Adrenal gland (tissue), 12 donors: ENCODE measurements around the gene TNFRSF1B. TPM values are rescaled to one million over a fixed set of nuclear protein-coding genes. Genes with fewer than 3 reads are reported as not detected.

Experiments
- DNase-seq, 7 donors: peaks; one replicate each; pipeline ENCODE4 v3.0.0-alpha.2; 2019 to 2020
- H3K27ac ChIP-seq, 5 donors: fragments of 200-600 bp; sonication (generic) in 4 of 5; 1 replicate in 3 of 5; 2 replicates in 2 of 5; pipeline versions ENCODE4 v1.5.1 to v1.8.0; 2016 to 2020; ENCODE audit warnings: mild to moderate bottlenecking in 1 of 5
- H3K27me3 ChIP-seq: fragments of 200-600 bp; 2 replicates; pipeline ENCODE4 v1.8.0; 2021
- H3K36me3 ChIP-seq, 2 donors: fragments of 200-600 bp; replicated peaks in 1 of 2; 1 replicate in 1 of 2; 2 replicates in 1 of 2; pipeline versions ENCODE4 v1.5.1 to v1.8.0; 2018 to 2022
- H3K4me1 ChIP-seq, 2 donors: fragments of 200-600 bp; replicated peaks in 1 of 2; 1 replicate in 1 of 2; 2 replicates in 1 of 2; pipeline versions ENCODE4 v1.5.1 to v1.8.0; 2018 to 2021
- H3K4me3 ChIP-seq, 4 donors: fragments of 200-600 bp; sonication (generic) in 3 of 4; one replicate each; pipeline ENCODE4 v1.5.1; 2016 to 2018
- H3K9me3 ChIP-seq, 3 donors: fragments of 200-600 bp; sonication (generic) in 1 of 3; replicated peaks in 1 of 3; 1 replicate in 2 of 3; 2 replicates in 1 of 3; pipeline versions ENCODE4 v1.5.1 to v1.8.0; 2016 to 2021
- POLR2A ChIP-seq, 2 donors: fragments of 450-650 bp; IDR thresholded peaks; one replicate each; pipeline ENCODE4 v1.6.1; 2017; ENCODE audit warnings: antibody characterized with exemption in 2 of 2, mild to moderate bottlenecking in 2 of 2, moderate library complexity in 1 of 2
- WGBS, 4 donors: extraction: QIAGEN DNeasy Blood & Tissue Kit in 2 of 4; methylation state at CpG; one replicate each; pipeline versions ENCODE4 v1.1.5 to v1.1.7; 2013 to 2017; 5-methylcytosine and 5-hydroxymethylcytosine counted together
- intact Hi-C, 2 donors: fragments of 100-400 bp; cut with DNase I; formaldehyde crosslinking; loops; one replicate each; pipeline versions ENCODE4 v1.14.1 to v1.15.0; 2022 to 2023
- polyA plus RNA-seq, 3 donors: library from polyadenylated mRNA; stranded (reverse); fragments of 200-250 nt in 2 of 3; fragments of 350-450 nt in 1 of 3; fragmentation: Illumina TruSeq in 1 of 3; extraction: RNeasy Lipid Tissue Mini Kit (QIAGEN cat#74804) in 1 of 3; gene quantifications; one replicate each; pipeline ENCODE4 v1.2.3, GENCODE V29; 2013 to 2014
- total RNA-seq, 9 donors: library from RNA; depleted of rRNA in 4 of 9; stranded (reverse); fragments of >200 nt in 4 of 9; fragments of 120-200 nt in 1 of 9; fragmentation: NEBNext Ultra II Directional in 1 of 9; extraction: Animal tissue kit (Norgen Biotek cat#: 25700) in 1 of 9; gene quantifications; one replicate each; pipeline versions ENCODE4 v1.1.0 to v1.2.4, GENCODE V29; 2013 to 2023
- TF ChIP-seq, protein P1 (sequence below), 6 experiments: fragments of 450-650 bp in 4 of 6; fragments of 200-600 bp in 2 of 6; sonication (generic) in 1 of 6; IDR thresholded peaks; 1 replicate in 5 of 6; 2 replicates in 1 of 6; pipeline versions ENCODE4 v1.5.1 to v1.8.0; 2016 to 2021; ENCODE audit warnings: antibody characterized with exemption in 6 of 6, mild to moderate bottlenecking in 2 of 6, moderate library complexity in 1 of 6
- donor health status: healthy with polysubstance abuse.
- donor health status: Bipolar disorder and iron deficiency.
- donor health status: DM: yes; HTN: yes; CAD: no.
- donor health status: DM: no; HTN: no; CAD: no.
- donor health status: DM: no; HTN: no; CAD: no.
- donor health status: DM: yes; HTN: yes; CAD: no.

Gene TNFRSF1B
- total and polyA plus RNA-seq, 12 donors, result 4.0 to 58.3 (median 32.5) TPM

DNA sequence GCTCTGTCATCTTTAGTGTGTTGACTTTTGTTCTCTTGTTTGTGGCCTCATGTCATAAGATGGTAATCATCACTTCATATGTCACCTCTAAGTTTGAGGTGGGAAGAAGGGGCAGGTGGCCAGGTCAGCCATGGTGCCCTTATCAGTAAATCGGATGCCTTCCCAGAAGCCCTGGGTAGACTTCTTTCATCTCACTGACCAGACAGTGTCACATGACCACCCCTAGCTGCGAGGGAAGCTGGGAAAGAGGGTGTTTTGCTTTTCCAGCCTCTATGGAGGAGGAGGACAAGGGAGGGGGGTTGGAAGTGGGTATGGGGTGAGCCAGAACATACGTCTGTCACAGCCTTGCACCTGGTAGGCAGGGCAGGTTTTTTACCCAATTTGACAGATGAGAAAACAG lies 28.6 kb downstream of the TNFRSF1B start:
- TF ChIP-seq, protein P1, sequence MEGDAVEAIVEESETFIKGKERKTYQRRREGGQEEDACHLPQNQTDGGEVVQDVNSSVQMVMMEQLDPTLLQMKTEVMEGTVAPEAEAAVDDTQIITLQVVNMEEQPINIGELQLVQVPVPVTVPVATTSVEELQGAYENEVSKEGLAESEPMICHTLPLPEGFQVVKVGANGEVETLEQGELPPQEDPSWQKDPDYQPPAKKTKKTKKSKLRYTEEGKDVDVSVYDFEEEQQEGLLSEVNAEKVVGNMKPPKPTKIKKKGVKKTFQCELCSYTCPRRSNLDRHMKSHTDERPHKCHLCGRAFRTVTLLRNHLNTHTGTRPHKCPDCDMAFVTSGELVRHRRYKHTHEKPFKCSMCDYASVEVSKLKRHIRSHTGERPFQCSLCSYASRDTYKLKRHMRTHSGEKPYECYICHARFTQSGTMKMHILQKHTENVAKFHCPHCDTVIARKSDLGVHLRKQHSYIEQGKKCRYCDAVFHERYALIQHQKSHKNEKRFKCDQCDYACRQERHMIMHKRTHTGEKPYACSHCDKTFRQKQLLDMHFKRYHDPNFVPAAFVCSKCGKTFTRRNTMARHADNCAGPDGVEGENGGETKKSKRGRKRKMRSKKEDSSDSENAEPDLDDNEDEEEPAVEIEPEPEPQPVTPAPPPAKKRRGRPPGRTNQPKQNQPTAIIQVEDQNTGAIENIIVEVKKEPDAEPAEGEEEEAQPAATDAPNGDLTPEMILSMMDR (IDR thresholded peaks at IDR 0.05), result no peak
- no peak for TF ChIP-seq POLR2A (IDR thresholded peaks at IDR 0.05)
- H3K27me3 ChIP-seq, result no peaks in the 10 kb centered on the region
- intact Hi-C loops, result no loop called here

DNA sequence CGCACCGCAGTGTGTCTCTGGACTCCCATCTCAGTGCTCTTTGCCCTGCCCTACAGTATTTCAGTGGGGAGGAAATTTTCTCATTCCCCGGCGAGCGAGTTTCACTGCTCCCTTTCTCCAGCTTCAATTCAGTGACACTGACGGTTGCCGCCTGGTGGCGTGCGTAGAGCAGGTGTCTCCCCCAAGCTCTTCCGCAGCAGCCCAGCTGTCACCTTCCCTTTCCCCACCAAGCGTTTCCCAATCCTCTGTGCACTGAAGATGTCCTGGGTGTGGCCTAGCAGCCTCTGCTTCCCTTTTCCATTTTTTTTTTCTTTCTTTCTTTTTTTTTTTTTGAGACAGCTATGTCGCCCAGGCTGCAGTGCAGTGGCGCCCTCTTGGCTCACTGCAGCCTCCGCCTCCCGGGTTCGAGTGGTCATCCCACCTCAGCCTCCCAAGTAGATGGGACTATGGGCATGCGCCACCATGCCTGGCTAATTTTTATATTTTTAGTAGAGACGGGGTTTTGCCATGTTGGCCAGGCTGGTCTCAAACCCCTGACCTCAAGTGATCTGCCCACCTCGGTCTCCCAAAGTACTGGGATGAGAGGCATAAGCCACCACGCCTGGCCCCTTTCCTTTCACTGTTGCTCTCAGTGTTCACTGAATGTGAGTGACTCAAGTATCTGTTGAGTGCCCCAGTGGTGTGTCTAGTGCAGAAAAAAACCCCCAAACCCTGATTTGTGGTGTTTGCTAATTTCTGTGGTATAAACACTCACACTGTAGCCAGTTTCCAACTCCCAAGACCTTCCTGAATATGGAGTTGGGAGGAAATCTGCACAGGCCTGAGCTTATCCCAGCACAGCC lies 30.1 kb downstream of the TNFRSF1B start:
- WGBS, 4 donors, result 65 to 80% (median 69%) methylated on average over 14 to 20 of the region's 20 CpGs
- Histone ChIP-seq H3K4me3 (no peak overlapping the region), H3K27me3 (no peaks in the 10 kb centered on the region), H3K9me3 (no peaks in the 10 kb centered on the region), H3K4me1 (no peaks in the 10 kb centered on the region), H3K27ac (peak overlapping the region in 1 of 5 donors; percentile 69), H3K36me3 (peaks cover 0 to 16% of the 10 kb centered on the region in 2 donors)
- peak in 4 of 7 donors; percentile 47 to 63 (median 57) for DNase-seq
- intact Hi-C loops, result no loop called here
- TF ChIP-seq POLR2A (IDR thresholded peaks at IDR 0.05), result no peak
- TF ChIP-seq, protein P1 (IDR thresholded peaks at IDR 0.05), result peak in 3 of 6 experiments; percentile 16 to 33 (median 27)

More for the DNA sequence above, 28.6 kb downstream of the TNFRSF1B start:
- H3K36me3 ChIP-seq, result peaks cover 0 to 18% of the 10 kb centered on the region in 2 donors
- no peak overlapping the region for H3K4me3 ChIP-seq
- H3K4me1 ChIP-seq, result no peaks in the 10 kb centered on the region
- WGBS, 4 donors, result 56 to 68% (median 63%) methylated on average over 3 of the region's 3 CpGs
- no peak overlapping the region for H3K27ac ChIP-seq
- DNase-seq, result no peak
- H3K9me3 ChIP-seq, result no peaks in the 10 kb centered on the region

DNA sequence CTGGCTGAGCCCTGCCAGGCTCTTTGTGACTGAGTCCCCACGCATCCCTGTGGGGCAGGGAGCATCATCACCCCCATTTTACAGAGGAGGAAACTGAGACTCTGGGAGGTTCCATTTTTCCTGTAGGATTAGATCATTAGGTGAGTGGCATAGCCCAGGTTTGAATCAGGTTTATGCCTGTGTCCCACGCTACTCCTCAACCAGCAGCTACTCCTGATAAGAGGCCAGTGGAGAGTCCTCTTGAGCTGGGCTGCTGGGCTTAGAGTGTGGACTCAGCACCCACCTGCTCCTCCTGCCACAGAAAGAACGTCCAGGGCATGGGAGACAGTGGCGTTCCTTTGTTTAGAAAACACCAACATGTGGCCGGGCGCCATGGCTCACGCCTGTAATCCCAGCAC lies 30.7 kb downstream of the TNFRSF1B start:
- Histone ChIP-seq H3K27me3 (no peaks in the 10 kb centered on the region), H3K9me3 (no peaks in the 10 kb centered on the region), H3K4me1 (no peaks in the 10 kb centered on the region), H3K36me3 (peaks cover 0 to 22% of the 10 kb centered on the region in 2 donors), H3K27ac (no peak overlapping the region), H3K4me3 (no peak overlapping the region)
- DNase-seq, result no peak
- TF ChIP-seq POLR2A (IDR thresholded peaks at IDR 0.05), result no peak
- TF ChIP-seq, protein P1 (IDR thresholded peaks at IDR 0.05), result no peak
- 88 to 100% (median 89%) methylated on average over 5 to 7 of the region's 7 CpGs for WGBS, 4 donors
- intact Hi-C loops, result no loop called here

DNA sequence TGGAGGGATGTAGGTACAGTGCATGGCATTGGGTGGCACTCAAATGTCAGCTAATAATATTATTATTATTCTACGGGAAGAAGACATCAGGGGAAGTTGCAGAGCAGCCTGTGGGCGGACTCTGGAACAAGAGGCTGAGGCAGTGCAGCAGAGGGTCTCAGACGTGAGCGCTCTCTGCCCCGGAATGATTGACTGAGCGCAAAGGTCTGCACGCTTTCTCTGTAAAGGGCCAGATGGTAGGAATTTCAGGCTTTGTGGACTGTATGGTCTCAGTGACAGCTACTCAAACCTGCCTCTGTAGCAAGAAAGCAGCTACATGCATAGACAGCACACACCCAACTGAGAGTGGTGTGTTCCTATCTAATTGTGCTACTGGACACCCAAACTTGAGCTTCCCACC lies 33.4 kb downstream of the TNFRSF1B start:
- peaks cover 0 to 22% of the 10 kb centered on the region in 2 donors for H3K36me3 ChIP-seq
- H3K4me1 ChIP-seq, result no peaks in the 10 kb centered on the region
- H3K9me3 ChIP-seq, result no peaks in the 10 kb centered on the region
- whole genome bisulfite sequencing, 4 donors, result 84 to 93% (median 87%) methylated on average over 7 of the region's 7 CpGs
- no peak overlapping the region for H3K27ac ChIP-seq
- intact Hi-C loops, result no loop called here
- no peak overlapping the region for H3K4me3 ChIP-seq
- no peak for DNase-seq
- no peak for TF ChIP-seq POLR2A (IDR thresholded peaks at IDR 0.05)
- TF ChIP-seq, protein P1 (IDR thresholded peaks at IDR 0.05), result no peak
- H3K27me3 ChIP-seq, result no peaks in the 10 kb centered on the region
